K562 (cell line): ENCODE measurements around the gene RDH13. TPM values are rescaled to one million over a fixed set of nuclear protein-coding genes. Genes with fewer than 3 reads are reported as not detected.

Source experiments
- ATF1 ChIP-seq, 2 experiments: fragments of 450-650 bp in 1 of 2; IDR thresholded peaks; 2 replicates each; pipeline ENCODE4 v1.6.1; 2016; ENCODE audit warnings: missing compliant biosample characterization in 1 of 2, missing genetic modification characterization in 1 of 2
- DLX4 ChIP-seq: fragments of 250-450 bp; sonication (Bioruptor Pico); IDR thresholded peaks from 2 replicates; pipeline ENCODE4 v1.6.1; 2021; ENCODE audit warnings: mild to moderate bottlenecking
- EGR1 ChIP-seq: fragments of 450-650 bp; conservative IDR thresholded peaks from 2 replicates; pipeline ENCODE4 v1.6.1; 2017; ENCODE audit warnings: mild to moderate bottlenecking
- ESRRB ChIP-seq: fragments of 250-450 bp; sonication (Bioruptor Pico); IDR thresholded peaks from 2 replicates; pipeline ENCODE4 v1.5.0; 2020; ENCODE audit warnings: mild to moderate bottlenecking, moderate library complexity, borderline replicate concordance
- MCM7 ChIP-seq, 2 experiments: fragments of 450-650 bp; IDR thresholded peaks; 2 replicates each; pipeline ENCODE4 v1.6.1; 2016 to 2018
- MEF2D ChIP-seq: conservative IDR thresholded peaks from 2 replicates; pipeline ENCODE4 v1.6.1; 2016; ENCODE audit warnings: low read depth, missing genetic modification characterization, missing compliant biosample characterization
- PHB ChIP-seq: fragments of 250-450 bp; sonication (Bioruptor Pico); IDR thresholded peaks from 2 replicates; pipeline ENCODE4 v1.5.0; 2021
- SIX5 ChIP-seq, 2 experiments: IDR thresholded peaks; 2 replicates each; pipeline ENCODE4 v1.6.1; 2011; ENCODE audit warnings: low read length in 2 of 2, borderline replicate concordance in 1 of 2, low read depth in 1 of 2, mild to moderate bottlenecking in 1 of 2, moderate library complexity in 1 of 2; ENCODE audit not compliant: insufficient read depth in 1 of 2
- SMARCA4 ChIP-seq: fragments of 450-650 bp; IDR thresholded peaks from 2 replicates; pipeline ENCODE4 v1.6.1; 2016
- SMC3 ChIP-seq: conservative IDR thresholded peaks from 2 replicates; pipeline ENCODE4 v1.6.1; 2011; ENCODE audit warnings: low read depth, low read length, improper control_type of control experiment; ENCODE audit not compliant: insufficient read depth
- TFAP4 ChIP-seq: sonication (generic); formaldehyde crosslinking; IDR thresholded peaks from 2 replicates; pipeline ENCODE4 v1.8.0; 2022; ENCODE audit warnings: missing genetic modification reagents, mild to moderate bottlenecking, moderate library complexity, borderline replicate concordance
- ZBTB40 ChIP-seq, 2 experiments: fragments of 450-650 bp in 1 of 2; sonication (generic) in 1 of 2; formaldehyde crosslinking in 1 of 2; IDR thresholded peaks; 2 replicates each; pipeline versions ENCODE4 v1.7.1 to v1.9.0; 2016 to 2022; ENCODE audit warnings: inconsistent platforms in 1 of 2, mild to moderate bottlenecking in 1 of 2, missing genetic modification reagents in 1 of 2
- ZNF699 ChIP-seq: fragments of 250-450 bp; sonication (Bioruptor Pico); IDR thresholded peaks from 2 replicates; pipeline ENCODE4 v1.8.0; 2021; ENCODE audit warnings: mild to moderate bottlenecking, moderate library complexity; ENCODE audit not compliant: insufficient replicate concordance
- ZNF76 ChIP-seq: fragments of 250-450 bp; sonication (Bioruptor Pico); IDR thresholded peaks from 2 replicates; pipeline ENCODE4 v1.4.0; 2020; ENCODE audit warnings: mild to moderate bottlenecking, moderate library complexity, borderline replicate concordance
- ZSCAN32 ChIP-seq: fragments of 450-650 bp; formaldehyde crosslinking; IDR thresholded peaks from 2 replicates; pipeline ENCODE4 v1.4.0; 2020; ENCODE audit warnings: mild to moderate bottlenecking, moderate library complexity
- polyA plus RNA-seq, 8 experiments: library from polyadenylated mRNA; depleted of rRNA in 4 of 8; stranded (reverse) in 5 of 8; unstranded in 3 of 8; fragments of >200 nt; fragmentation: Nextera tagmentation in 2 of 8; fragmentation: Illumina TruSeq in 1 of 8; extraction: Ambion mirVana in 2 of 8; extraction: Trizol in 1 of 8; gene quantifications; 2 replicates each; pipeline versions ENCODE4 v1.2.1 to v1.2.3, GENCODE V29; 2011 to 2014; ENCODE audit warnings: inconsistent platforms in 1 of 8, missing spikeins in 1 of 8
- total RNA-seq, 7 experiments: library from RNA; depleted of rRNA in 6 of 7; stranded (reverse); fragments of >200 nt in 6 of 7; fragmentation: Illumina TruSeq in 2 of 7; extraction: Trizol in 2 of 7; gene quantifications; 2 replicates each; pipeline versions ENCODE4 v1.2.1 to v1.2.3, GENCODE V29; 2011 to 2021; ENCODE audit warnings: low replicate concordance in 1 of 7
- TF ChIP-seq, protein P1 (sequence below): fragments of 250-450 bp; sonication (Bioruptor Pico); IDR thresholded peaks from 2 replicates; pipeline ENCODE4 v1.5.0; 2021

Gene RDH13
- total and polyA plus RNA-seq, 9 of the 15 experiments (the other 6 are each of a cell fraction or from before 2014, with no cell fraction given): 7.5 to 70.3 (median 39.5) TPM

DNA sequence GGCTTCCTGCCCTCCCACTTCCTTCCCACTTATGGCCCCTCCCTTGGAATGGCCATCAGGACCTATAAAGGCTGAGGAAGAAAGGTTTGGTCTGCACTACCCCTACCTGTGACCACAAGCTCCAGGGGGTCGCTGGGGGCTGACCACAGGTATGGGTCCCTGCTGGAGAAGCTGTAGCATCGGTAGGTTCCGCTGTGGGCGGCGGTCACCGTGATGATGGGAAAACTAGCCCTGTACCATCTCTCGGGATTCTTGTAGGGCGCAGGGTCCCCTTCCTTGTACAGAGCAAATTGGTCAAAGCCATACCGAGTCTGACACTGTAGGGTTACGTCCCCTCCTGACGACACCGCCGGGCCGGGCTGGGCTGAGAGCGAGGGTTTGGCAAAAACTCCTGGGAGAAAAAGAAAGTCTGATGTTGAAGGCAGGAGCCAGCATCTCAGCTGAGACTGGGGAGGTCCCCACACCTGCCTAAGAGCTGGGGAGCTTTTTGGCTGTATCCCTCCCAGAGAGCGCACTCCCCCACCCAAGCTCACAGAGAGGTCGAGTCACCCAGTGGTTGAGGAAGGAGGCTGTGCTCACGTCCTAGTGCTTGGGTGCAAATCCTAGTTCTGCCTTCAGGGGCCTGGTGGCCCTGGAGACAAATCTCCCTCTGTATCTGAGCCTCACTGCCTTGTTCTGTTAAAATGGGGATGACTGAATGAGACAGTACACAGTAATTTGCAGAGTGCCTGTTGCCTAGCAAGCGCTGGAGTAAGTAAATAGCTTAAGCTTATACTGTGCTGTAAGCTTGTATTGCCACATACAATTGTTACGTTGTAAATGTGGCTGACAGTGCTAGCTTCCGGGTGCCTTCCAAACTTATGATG is 35.2 kb downstream of the RDH13 start (continued):
- TF ChIP-seq ZBTB40 (IDR thresholded peaks at IDR 0.05): peak; percentile 27; the same call in 1 of the 2 replicates
- no peak for TF ChIP-seq ZBTB40 (CRISPR knock-in tag; IDR thresholded peaks at IDR 0.05)
- TF ChIP-seq ZNF76 (CRISPR knock-in tag): no peak
- TF ChIP-seq TFAP4 (CRISPR knock-in tag): peak; percentile 68; the same call in 1 of the 2 replicates
- TF ChIP-seq ZNF699 (CRISPR knock-in tag): no peak
- TF ChIP-seq MCM7 (IDR thresholded peaks at IDR 0.05): no peak
- peak; percentile 68 for TF ChIP-seq EGR1
- no peak for TF ChIP-seq ESRRB
- TF ChIP-seq SIX5 (IDR thresholded peaks at IDR 0.05; ENCODE audit: borderline replicate concordance in 1 of 2, insufficient read depth in 1 of 2, low read depth in 1 of 2, low read length in 2 of 2): no peak
- TF ChIP-seq, protein P1, sequence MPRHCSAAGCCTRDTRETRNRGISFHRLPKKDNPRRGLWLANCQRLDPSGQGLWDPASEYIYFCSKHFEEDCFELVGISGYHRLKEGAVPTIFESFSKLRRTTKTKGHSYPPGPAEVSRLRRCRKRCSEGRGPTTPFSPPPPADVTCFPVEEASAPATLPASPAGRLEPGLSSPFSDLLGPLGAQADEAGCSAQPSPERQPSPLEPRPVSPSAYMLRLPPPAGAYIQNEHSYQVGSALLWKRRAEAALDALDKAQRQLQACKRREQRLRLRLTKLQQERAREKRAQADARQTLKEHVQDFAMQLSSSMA (CRISPR knock-in tag): no peak
- TF ChIP-seq SMC3: no peak
- TF ChIP-seq SMARCA4: no peak
- no peak for TF ChIP-seq PHB (CRISPR knock-in tag)
- TF ChIP-seq ATF1 (CRISPR knock-in tag; IDR thresholded peaks at IDR 0.05): no peak
- peak; percentile 55; the same call in 1 of the 2 replicates for TF ChIP-seq ATF1 (tag; IDR thresholded peaks at IDR 0.05)
- TF ChIP-seq MEF2D: no peak
- no peak for TF ChIP-seq ZSCAN32 (CRISPR knock-in tag)
- TF ChIP-seq DLX4 (CRISPR knock-in tag): no peak
